Measurements from ENCODE around the gene RASSF5.

- TF ChIP-seq CTCF (conservative IDR thresholded peaks at IDR 0.05; ENCODE audit: low read depth, low read length) (no peak), EZH2 (IDR thresholded peaks at IDR 0.05; ENCODE audit: borderline replicate concordance, low read depth, low read length, poor library complexity, severe bottlenecking) (no peak)
Observed at GRCh38 chr1:206578068-206578977, 71.0 kb downstream of the RASSF5 start.

Data from A673 (cell line).